HG03064 (cell line): ENCODE measurements around the gene CENPX.
A peak's percentile ranks its signal among the peaks of the same experiment; 100 is the strongest.
"Not testable (repeated sequence)": the region's sequence is repeated elsewhere in the genome, so short reads cannot be mapped to it uniquely, and the experiment has no call there.

Source experiments
- ATAC-seq: cut with Tn5 transposase; IDR thresholded peaks from one replicate; pipeline ENCODE4 v1.9.1; 2021; ENCODE audit warnings: low read depth; ENCODE audit not compliant: unreplicated experiment

Gene CENPX

GRCh38 chr17:81984773-81985410, 37.8 kb downstream of the CENPX start:
- no peak for ATAC-seq

- ATAC-seq: no peak
Observed at GRCh38 chr17:81983639-81984373, 38.9 kb downstream of the CENPX start.

DNA sequence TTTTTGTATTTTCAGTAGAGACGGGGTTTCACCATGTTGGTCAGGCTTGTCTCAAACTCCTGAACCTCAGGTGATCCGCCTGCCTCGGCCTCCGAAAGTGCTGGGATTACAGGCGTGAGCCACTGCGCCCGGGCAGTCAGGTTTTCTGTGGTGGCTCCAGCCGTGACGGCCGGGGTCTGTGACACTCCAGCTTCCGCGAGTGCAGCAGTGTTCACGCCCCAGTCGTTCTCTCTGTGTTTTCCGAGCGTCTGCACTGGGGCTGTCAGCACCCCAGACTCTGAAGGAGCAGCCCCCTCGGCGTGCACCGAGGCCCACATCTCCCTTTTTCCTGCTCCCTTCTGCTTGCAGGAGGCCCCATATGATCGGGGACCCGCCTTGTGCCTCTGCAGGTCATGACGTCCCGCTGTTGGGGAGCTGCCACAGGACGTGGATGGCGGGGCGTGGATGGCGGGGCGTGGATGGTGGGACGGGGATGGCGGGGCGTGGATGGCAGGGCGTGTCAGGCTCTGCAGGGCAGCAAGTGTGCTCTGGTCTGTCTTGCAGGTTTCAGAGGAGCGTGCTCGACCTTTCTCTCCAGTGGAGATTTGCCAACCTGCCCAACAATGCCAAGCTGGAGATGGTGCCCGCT, 39.6 kb downstream of the CENPX start:
- ATAC-seq: no peak

DNA sequence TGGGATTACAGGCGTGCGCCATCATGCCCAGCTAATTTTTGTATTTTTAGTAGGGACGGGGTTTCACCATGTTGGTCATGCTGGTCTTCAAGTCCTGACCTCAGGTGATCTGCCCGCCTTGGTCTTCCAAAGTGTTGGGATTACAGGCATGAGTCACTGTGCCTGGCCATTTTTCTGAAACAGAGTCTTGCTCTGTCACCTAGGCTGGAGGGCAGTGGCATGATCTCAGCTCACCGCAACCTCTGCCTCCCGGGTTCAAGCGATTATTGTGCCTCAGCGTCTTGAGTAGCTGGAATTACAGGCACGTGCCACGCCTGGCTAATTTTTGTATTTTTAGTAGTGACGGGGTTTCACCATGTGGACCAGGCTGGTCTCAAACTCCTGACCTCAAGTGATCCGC, 41.2 kb downstream of the CENPX start:
- not testable (repeated sequence) for ATAC-seq

DNA sequence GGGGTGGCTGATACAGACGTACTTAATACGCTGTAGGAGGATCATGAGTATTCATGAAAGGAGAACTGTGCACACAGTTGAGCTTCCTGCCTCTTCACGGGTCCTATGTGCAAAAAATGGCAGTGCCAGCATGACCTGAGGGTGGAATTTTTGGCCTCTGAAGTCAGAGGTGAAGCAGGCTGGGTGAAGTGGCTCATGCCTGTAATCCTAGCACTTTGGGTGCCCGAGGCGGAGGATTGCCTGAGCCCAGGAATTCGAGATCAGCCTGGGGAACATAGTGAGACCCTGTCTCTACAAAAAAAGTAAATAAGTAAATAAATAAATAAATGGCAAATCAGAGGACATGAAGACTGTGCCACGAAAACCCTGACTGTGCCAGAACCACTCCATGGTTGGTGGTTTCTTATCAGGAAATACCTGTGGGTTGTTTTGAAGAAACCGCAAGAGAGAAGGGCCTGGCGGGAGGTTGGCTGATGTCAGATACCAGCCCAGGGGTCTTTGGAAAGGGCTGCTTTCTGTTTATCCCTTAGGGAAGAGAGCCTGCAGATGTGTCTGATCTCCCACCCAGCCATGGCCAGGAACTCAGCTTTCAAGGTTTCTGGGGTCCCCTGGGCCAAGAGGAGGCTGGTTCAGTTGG, 41.9 kb downstream of the CENPX start:
- ATAC-seq: no peak

GRCh38 chr17:81980122-81980521, 42.6 kb downstream of the CENPX start:
- no peak for ATAC-seq

DNA sequence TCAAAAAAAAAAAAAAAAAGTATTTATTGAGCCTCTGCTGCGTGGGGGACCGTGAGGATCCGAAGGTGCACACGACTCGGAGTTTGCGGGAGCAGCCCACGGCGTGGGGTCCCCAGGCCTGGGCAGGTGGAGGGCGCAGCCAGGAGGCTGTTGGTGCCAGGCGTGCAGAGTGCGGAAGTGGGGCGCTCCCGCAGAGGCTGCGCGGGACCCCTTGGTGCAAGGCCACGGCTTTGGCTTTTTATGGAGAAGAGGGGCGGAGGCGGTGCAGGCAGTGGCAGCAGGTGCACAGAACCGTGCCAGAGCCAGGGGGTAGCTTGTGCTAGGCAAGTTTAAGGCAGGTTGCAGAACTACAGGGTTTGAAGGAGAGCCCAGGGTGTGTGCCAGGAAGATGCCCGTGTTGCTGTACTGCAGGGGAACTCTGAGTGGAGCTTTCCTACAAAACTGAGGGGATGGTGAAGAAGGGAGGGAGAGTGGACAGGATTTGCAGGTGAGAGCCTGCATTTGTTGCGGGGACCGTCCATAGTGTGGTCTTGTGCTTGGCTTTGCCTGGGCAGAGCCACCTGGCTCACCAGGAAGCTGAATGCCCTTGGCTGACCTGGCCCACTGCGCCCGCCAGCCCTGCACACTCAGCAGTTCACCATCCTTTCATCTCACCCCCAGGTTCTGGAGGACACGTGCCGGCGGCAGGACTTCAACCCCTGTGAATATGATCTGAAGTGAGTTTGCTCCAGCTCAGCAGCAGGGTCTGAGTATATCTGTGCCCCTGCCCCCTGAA, 44.0 kb downstream of the CENPX start:
- ATAC-seq: no peak

DNA sequence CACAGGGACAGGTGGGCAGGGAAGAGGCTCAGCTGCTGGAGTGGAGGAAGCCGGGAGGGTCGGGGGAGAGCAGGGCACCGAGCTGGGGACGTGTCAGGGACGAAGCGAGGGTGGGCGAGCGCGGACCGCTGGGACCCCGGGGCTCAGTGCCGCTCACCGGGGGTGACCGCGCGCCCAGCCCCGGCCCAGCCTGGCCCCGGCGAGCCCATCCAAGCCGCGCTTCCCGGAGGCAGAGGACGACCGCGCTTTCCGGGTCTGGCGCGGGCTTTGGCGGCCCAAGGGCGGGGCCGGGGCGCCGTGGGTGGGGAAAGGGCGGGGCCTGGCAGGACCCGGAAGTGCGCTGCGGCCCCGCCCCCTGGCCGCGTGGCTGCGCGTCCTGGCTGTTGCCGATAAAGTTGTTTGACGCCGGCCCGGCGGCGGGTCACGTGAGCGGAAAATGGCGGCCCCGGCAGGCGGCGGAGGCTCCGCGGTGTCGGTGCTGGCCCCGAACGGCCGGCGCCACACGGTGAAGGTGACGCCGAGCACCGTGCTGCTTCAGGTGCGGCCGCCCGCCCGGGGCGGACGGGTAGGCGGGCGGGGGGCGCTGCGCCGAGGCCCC, 45.4 kb downstream of the CENPX start, which contains the start of gene ASPSCR1:
ASPSCR1 (plus strand) TSS at position 419 of the 598 bp plus-strand sequence; CDS start at position 437, 18 bp downstream.
- ATAC-seq: peak; percentile 72

DNA sequence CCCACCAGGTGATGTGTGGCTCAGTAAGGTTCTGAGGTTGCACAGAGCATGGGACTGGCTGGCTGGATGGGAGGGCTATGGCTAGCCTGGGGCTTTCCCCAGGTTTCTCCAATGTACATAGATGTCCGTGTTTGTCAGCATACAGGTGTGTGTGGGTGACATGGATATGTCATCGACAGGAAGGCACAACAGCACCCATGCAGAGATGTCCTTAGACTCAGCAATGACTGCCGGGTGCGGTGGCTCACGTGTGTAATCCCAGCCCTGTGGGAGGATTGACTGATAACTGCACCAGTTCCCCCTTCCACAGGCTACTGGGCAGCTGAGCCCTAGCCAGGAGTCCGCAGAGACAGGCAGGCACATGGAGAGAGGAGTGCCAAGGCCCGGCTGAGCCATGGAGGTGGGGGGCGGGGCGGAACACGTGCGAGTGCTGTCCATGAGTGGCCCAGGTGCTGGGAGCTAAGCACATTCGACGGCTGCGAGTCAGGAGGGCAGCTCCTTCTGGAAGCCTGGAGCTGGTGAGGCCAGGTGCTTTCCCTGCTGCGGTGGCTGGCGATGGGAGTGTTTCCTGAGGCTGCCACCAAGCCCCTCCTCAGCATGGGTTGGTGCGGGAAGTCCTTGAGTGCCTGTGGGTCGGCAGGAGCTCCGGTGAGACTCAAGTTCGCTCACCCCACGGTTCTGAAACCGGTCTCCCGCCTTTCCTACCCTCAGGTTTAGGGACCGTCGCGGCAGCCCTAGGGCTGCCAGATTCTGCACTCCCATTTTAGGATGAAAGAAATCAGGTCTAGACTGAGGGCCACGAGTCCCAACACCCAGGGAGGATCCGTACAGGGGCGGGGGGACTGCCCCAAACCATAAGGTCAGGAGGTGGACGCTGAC, 46.1 kb downstream of the CENPX start:
- no peak for ATAC-seq

- ATAC-seq: no peak
Observed at GRCh38 chr17:81973432-81973831, 49.2 kb downstream of the CENPX start.

GRCh38 chr17:81968850-81969812, 53.5 kb downstream of the CENPX start:
- no peak for ATAC-seq
